Activated T-helper 2 cell treated with anti-CD3 and anti-CD28 coated beads, Interferon-gamma antibody, Interleukin-2, Interleukin-4, amounts not matched to agents 10 μg/mL and 5 μg/mL and 100 μg/mL, durations not matched to agents 14 hours and 24 hours and 36 hours (primary cell): Measurements from ENCODE around the gene OVCA2. TPM values are rescaled to one million over a fixed set of nuclear protein-coding genes. Genes with fewer than 3 reads are reported as not detected.

Source experiments
- DNase-seq: peaks from one replicate; pipeline ENCODE4 v3.0.0; 2021; ENCODE audit warnings: low spot score
- H3K27ac Mint-ChIP-seq: one replicate; pipeline ENCODE4 v1.8.0; 2021; ENCODE audit warnings: mixed read lengths
- H3K27me3 Mint-ChIP-seq: one replicate; pipeline ENCODE4 v1.8.0; 2021; ENCODE audit warnings: low read depth, mixed read lengths
- H3K36me3 Mint-ChIP-seq: one replicate; pipeline ENCODE4 v1.8.0; 2021; ENCODE audit warnings: low read depth, mixed read lengths
- H3K4me1 Mint-ChIP-seq: one replicate; pipeline ENCODE4 v1.8.0; 2021; ENCODE audit warnings: low read depth, mixed read lengths
- H3K4me3 Mint-ChIP-seq: one replicate; pipeline ENCODE4 v1.8.0; 2021; ENCODE audit warnings: low read depth, mild to moderate bottlenecking, moderate library complexity, mixed read lengths
- H3K9me3 Mint-ChIP-seq: one replicate; pipeline ENCODE4 v1.8.0; 2021; ENCODE audit warnings: mixed read lengths
- intact Hi-C: fragments of 100-400 bp; cut with micrococcal nuclease; formaldehyde crosslinking; loops from one replicate; pipeline ENCODE4 v1.15.1; 2023
- total RNA-seq: library from RNA; stranded (reverse); gene quantifications from 2 replicates; pipeline ENCODE4 v1.2.3, GENCODE V29; 2022

OVCA2 gene
- total RNA-seq, 1 donor from 2014 or later = 29.9 TPM

GRCh38 chr17:2042933-2043332 is 1.1 kb downstream of the OVCA2 start:
- no peaks in the 10 kb centered on the region for H3K9me3 Mint-ChIP-seq

GRCh38 chr17:2043785-2044184 is 2.0 kb downstream of the OVCA2 start:
- Mint-ChIP-seq H3K36me3 (peaks cover 56% of the 10 kb centered on the region), H3K9me3 (no peaks in the 10 kb centered on the region), H3K4me3 (peak overlapping the region; percentile 89), H3K4me1 (peaks cover 28% of the 10 kb centered on the region), H3K27me3 (no peaks in the 10 kb centered on the region), H3K27ac (no peak overlapping the region)
- no peak for DNase-seq
- intact Hi-C loops = loop anchor here (5.0 to 10.0 kb wide), 2 partner anchors 326 to 399 kb away; partner anchors contain the start of genes RILP and SCARF1

More at GRCh38 chr17:2042933-2043332, 1.1 kb downstream of the OVCA2 start:
- peak overlapping the region; percentile 89 for H3K4me3 Mint-ChIP-seq
- H3K27ac Mint-ChIP-seq = peak overlapping the region; percentile 64
- H3K27me3 Mint-ChIP-seq = no peaks in the 10 kb centered on the region
- no peak for DNase-seq
- H3K4me1 Mint-ChIP-seq = peaks cover 22% of the 10 kb centered on the region
- peaks cover 53% of the 10 kb centered on the region for H3K36me3 Mint-ChIP-seq
- intact Hi-C loops = loop anchor here (5.0 to 10.0 kb wide), 2 partner anchors 326 to 398 kb away; partner anchors contain the start of genes RILP and SCARF1

DNA sequence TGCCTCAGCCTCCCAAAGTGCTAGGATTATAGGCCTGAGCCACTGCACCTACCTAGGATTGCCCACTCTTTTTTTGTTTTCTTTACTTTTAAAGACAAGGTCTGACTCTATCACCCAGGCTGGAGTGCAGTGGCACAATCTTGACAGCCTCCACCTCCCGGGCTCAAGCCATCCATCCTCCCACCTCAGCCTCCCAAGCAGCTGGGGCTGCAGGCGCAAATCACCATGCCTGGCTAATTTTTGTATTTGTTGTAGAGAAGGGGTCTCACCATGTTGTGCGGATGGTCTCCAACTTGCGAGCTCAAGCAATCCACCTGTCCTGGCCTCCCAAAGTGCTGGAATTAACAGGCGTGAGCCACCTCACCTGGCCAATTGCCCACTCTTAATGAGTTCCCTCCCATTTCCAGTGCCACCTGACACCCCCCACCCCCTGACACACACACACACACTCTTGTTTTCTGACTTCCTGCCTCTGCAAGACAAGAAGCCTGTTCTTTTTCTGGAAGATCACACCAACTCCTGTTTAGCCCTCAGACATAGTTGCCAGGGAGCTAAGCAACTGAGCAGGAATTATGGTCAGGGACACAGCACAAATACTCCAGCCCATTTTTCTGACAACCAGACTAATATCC is 2.6 kb downstream of the OVCA2 start:
- peaks cover 34% of the 10 kb centered on the region for H3K4me1 Mint-ChIP-seq
- H3K4me3 Mint-ChIP-seq = peak overlapping the region; percentile 21
- no peak for DNase-seq
- intact Hi-C loops = loop anchor here (5.0 to 10.0 kb wide), 2 partner anchors 327 to 400 kb away; partner anchors contain the start of genes RILP and SCARF1
- no peaks in the 10 kb centered on the region for H3K9me3 Mint-ChIP-seq
- peaks cover 61% of the 10 kb centered on the region for H3K36me3 Mint-ChIP-seq
- no peak overlapping the region for H3K27ac Mint-ChIP-seq
- no peaks in the 10 kb centered on the region for H3K27me3 Mint-ChIP-seq

GRCh38 chr17:2047590-2047989 is 5.8 kb downstream of the OVCA2 start:
- Mint-ChIP-seq H3K27ac (no peak overlapping the region), H3K27me3 (peaks cover 7% of the 10 kb centered on the region), H3K9me3 (no peaks in the 10 kb centered on the region), H3K4me1 (peaks cover 30% of the 10 kb centered on the region), H3K4me3 (no peak overlapping the region), H3K36me3 (peaks cover 42% of the 10 kb centered on the region)
- DNase-seq = no peak
- intact Hi-C loops = loop anchor here (10.0 kb wide), 1 partner anchor 403 kb away; the partner anchor contains the start of genes RILP and SCARF1

DNA sequence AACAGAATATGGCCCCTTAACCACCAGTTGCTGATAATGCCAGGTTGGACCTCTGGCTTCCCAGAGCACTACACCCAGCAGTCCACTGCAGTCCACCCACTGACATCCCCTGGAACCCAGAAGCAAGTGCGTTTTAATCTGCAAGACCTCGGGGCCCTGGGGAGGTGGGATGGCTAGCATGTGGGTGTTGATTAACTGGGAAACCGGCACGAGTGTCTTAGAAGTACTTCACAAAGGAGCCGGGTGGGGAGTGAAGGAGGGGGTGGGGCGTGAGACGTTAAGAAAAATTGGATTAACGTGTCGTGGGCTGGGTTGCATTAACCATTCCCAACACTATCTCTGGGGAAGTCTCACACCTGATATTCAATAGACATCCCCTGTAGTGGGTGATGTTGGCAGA is 7.0 kb downstream of the OVCA2 start:
- Mint-ChIP-seq H3K4me1 (peaks cover 26% of the 10 kb centered on the region), H3K27ac (no peak overlapping the region), H3K9me3 (no peaks in the 10 kb centered on the region), H3K27me3 (peaks cover 7% of the 10 kb centered on the region), H3K4me3 (peak overlapping the region; percentile 74), H3K36me3 (peaks cover 30% of the 10 kb centered on the region)
- no peak for DNase-seq
- intact Hi-C loops = loop anchor here (10.0 kb wide), 1 partner anchor 404 kb away; the partner anchor contains the start of genes RILP and SCARF1

GRCh38 chr17:2049333-2050299 is 7.8 kb downstream of the OVCA2 start:
- intact Hi-C loops = loop anchor here (5.0 to 10.0 kb wide), 2 partner anchors 353 to 405 kb away; partner anchors contain the start of genes MNT, RILP and SCARF1
- Mint-ChIP-seq H3K27ac (peak overlapping the region; percentile 26), H3K4me3 (peak overlapping the region; percentile 74), H3K36me3 (peaks cover 25% of the 10 kb centered on the region), H3K9me3 (no peaks in the 10 kb centered on the region), H3K27me3 (peaks cover 7% of the 10 kb centered on the region), H3K4me1 (peaks cover 30% of the 10 kb centered on the region)
- peak; percentile 88 for DNase-seq

DNA sequence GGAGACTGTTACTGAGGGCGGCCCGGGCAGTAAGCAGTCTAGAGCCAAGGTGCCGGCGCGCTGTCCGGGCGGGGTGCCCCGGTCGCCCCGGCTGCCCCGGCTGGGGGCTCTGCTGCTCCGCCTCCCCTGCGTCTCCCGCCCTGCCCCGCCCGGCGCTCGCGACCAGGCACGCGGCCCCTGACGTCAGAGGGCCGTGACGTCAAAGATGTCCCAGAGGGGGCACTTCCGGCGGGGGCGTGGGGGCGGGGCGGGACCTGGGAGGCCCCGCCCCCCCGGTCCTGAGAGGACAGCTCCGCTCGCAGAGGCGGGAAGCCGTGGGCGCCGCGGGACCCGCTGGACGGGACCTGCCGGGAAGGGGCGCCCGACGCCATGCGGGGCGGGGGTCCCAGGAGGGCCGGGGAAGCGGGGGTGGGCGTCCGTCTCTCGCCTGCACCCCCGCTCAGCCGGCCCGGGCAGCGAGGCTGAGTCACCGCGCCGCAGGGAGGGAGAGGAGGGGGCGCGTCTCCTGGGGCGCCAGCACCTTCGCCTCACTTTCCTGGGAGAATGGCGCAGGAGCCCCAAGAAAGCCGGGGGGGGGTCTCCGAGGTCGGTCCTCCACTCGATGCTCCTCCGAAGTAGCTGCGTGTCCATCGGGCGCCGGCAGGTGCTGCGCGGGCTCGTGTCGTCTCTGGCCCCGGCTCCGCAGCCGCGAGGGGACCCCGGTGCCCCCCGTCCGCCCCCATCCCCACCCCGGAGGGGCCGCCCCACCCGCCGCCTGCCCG is 8.7 kb downstream of the OVCA2 start:
- H3K4me1 Mint-ChIP-seq = peaks cover 29% of the 10 kb centered on the region
- peak; percentile 64 for DNase-seq
- no peaks in the 10 kb centered on the region for H3K9me3 Mint-ChIP-seq
- H3K27me3 Mint-ChIP-seq = peaks cover 7% of the 10 kb centered on the region
- peaks cover 17% of the 10 kb centered on the region for H3K36me3 Mint-ChIP-seq
- intact Hi-C loops = loop anchor here (5.0 kb wide), 1 partner anchor 352 kb away; the partner anchor contains the start of gene MNT
- H3K27ac Mint-ChIP-seq = no peak overlapping the region
- H3K4me3 Mint-ChIP-seq = no peak overlapping the region

DNA sequence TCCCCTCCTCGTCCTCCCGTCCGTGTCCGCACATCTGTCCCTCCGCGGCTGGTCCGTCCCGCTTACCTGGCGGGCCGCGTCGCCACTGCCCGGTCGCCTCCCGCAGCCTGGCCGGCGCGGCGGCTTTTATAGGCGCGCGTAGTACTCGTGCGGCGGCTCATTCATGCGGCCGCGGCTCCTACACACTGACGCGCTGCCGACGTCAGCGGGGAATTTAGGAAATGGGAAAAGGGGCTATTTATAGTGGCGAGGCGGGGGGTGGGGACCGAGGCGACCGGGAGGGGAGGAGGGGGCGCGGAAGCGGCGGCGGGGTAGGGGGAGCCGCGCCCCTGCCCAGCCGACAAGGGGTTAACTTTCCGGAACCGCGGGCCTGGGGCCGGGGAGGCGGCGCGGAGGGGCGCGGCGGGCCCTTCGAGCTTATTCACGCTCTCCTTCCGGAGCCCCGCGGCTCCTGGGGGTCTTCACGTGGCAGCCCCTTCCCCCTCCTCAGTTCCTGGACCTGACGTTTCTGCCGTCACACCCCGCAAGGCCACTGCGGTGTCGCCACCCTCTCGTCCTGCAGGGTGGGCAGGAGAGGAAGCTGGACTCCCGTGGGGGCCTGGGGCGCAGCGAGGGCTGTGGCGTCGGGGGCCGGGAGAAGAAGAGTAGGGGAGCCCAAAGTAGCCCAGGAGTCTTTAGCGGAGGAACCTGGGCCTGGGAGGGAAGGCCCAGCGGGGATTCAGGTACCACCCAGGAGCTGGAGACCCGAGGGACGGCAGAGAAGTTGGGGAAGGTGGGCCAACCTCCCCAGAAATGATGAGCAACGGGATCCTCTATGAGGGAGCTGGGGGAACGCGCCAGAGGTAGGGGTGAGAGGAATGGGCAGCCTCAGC is 9.5 kb downstream of the OVCA2 start:
- Mint-ChIP-seq H3K27me3 (peaks cover 7% of the 10 kb centered on the region), H3K4me3 (peak overlapping the region; percentile 60), H3K36me3 (peaks cover 14% of the 10 kb centered on the region), H3K4me1 (peaks cover 29% of the 10 kb centered on the region), H3K9me3 (no peaks in the 10 kb centered on the region), H3K27ac (no peak overlapping the region)
- no peak for DNase-seq
- intact Hi-C loops = loop anchor here (5.0 kb wide), 1 partner anchor 351 kb away; the partner anchor contains the start of gene MNT

GRCh38 chr17:2051933-2052559 is 10.2 kb downstream of the OVCA2 start:
- H3K27ac Mint-ChIP-seq = peak overlapping the region; percentile 39
- no peak for DNase-seq
- peaks cover 29% of the 10 kb centered on the region for H3K4me1 Mint-ChIP-seq
- H3K27me3 Mint-ChIP-seq = peaks cover 7% of the 10 kb centered on the region
- no peaks in the 10 kb centered on the region for H3K9me3 Mint-ChIP-seq
- intact Hi-C loops = loop anchor here (5.0 kb wide), 1 partner anchor 350 kb away; the partner anchor contains the start of gene MNT
- peak overlapping the region; percentile 35 for H3K4me3 Mint-ChIP-seq
- H3K36me3 Mint-ChIP-seq = peaks cover 11% of the 10 kb centered on the region

DNA sequence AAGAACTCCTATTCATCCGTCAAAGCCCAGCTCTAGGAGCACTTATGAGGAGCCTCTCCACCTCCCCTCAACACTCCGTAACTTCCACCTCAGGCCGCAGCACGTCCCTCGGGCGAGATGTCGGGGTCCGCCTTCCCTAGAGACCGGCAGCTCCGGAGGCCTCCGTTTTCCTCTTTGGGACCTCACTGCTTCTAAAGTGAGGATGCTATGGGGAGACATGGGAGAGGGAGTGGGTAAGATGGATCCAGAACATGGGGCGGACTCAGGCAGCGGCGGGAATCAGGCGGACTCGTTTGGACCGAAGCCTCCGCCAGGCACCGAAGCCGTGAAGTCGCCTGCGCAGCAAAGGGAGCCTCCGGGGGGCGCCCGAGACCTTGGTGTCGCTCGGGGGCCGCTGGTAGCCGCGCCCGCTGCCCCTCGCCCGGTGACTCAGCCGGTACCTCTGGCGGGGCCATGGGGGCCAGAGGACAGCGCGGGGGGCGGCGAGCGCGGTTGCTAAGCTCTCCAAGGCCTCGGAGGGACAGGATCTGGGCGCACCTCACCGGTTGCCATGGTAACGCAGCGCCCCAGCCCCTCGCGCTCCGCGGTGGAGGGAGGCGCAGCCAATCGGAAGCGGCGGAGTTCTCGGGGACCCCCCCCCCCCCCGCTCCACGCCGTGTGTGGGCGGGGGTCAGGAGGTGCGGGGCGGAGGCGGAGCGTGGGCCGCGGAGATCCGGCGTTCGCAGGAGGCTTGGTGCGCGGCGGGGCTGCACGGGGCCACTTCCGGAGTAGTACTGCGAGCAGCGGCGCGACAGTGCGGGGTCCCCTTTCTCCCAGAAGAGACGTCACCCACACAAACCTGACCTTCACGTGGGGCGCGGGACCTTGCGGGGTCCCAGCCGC is 11.8 kb downstream of the OVCA2 start:
- peaks cover 10% of the 10 kb centered on the region for H3K36me3 Mint-ChIP-seq
- H3K27me3 Mint-ChIP-seq = peaks cover 7% of the 10 kb centered on the region
- H3K4me1 Mint-ChIP-seq = peaks cover 24% of the 10 kb centered on the region
- intact Hi-C loops = loop anchor here (1.0 to 5.0 kb wide), 5 partner anchors 17 to 349 kb away; partner anchors contain the start of genes MNT, SGSM2 and TSR1
- H3K4me3 Mint-ChIP-seq = peak overlapping the region; percentile 78
- H3K27ac Mint-ChIP-seq = peak overlapping the region; percentile 81
- peak; percentile 71 for DNase-seq
- H3K9me3 Mint-ChIP-seq = no peaks in the 10 kb centered on the region
